Measurements from ENCODE around the gene PDZRN3. TPM values are rescaled to one million over a fixed set of nuclear protein-coding genes. Genes with fewer than 3 reads are reported as not detected.

Gene PDZRN3
- total and polyA plus RNA-seq, 2 of the 13 experiments (the other 11 are each of a cell fraction or from before 2014, with no cell fraction given), result not detected

GRCh38 chr3:73437828-73438227 lies 186.9 kb downstream of the PDZRN3 start (continued):
- TF ChIP-seq ZNF597 (CRISPR knock-in tag; IDR thresholded peaks at IDR 0.05) (no peak), DBP (CRISPR knock-in tag; IDR thresholded peaks at IDR 0.05; ENCODE audit: not compliant biosample characterization) (no peak), ZNF30 (CRISPR knock-in tag; IDR thresholded peaks at IDR 0.05) (no peak), SP5 (CRISPR knock-in tag; IDR thresholded peaks at IDR 0.05; ENCODE audit: borderline replicate concordance, low read depth) (no peak), KLF12 (CRISPR knock-in tag; IDR thresholded peaks at IDR 0.05; ENCODE audit: borderline replicate concordance) (no peak), ZNF234 (CRISPR knock-in tag; conservative IDR thresholded peaks at IDR 0.05) (no peak), HDAC2 (CRISPR knock-in tag; IDR thresholded peaks at IDR 0.05) (no peak)

GRCh38 chr3:73435055-73435454 lies 189.7 kb downstream of the PDZRN3 start:
- H3K4me1 ChIP-seq (ENCODE audit: insufficient read depth, low read length), result no peaks in the 10 kb centered on the region
- H3K36me3 ChIP-seq (replicated peaks in 1 of 2; ENCODE audit: control insufficient read depth in 1 of 2, insufficient read depth in 2 of 2, low read length in 2 of 2), result no peaks in the 10 kb centered on the region
- BruUV-seq (replicated peaks), result no TSS peak
- CTCF ChIA-PET (ENCODE audit: low intra/inter-chr PET ratio, low total read pairs), result no interaction called here
- WGBS (ENCODE audit: low lambda C conversion rate), result 22% methylated on average over 9 of the region's 11 CpGs
- FAIRE-seq (no peak), DNase-seq (ENCODE audit: low spot score) (no peak), ATAC-seq (no peak)
- no peaks in the 10 kb centered on the region for H4K20me1 ChIP-seq (ENCODE audit: insufficient read depth, low read length)
- no peaks in the 10 kb centered on the region for H3K79me2 ChIP-seq (ENCODE audit: insufficient read depth, low read length)
- H3K4me3 ChIP-seq (replicated peaks in 1 of 3; ENCODE audit: insufficient read depth in 1 of 3, low read depth in 2 of 3, low read length in 3 of 3), result no peak overlapping the region
- no peaks in the 10 kb centered on the region for H3K9me3 ChIP-seq (ENCODE audit: low read length)
- intact Hi-C loops (cut with micrococcal nuclease; ENCODE audit: unreplicated experiment) (no loop called here), in situ Hi-C loops (cut with HindIII; ENCODE audit: extremely low pct_ligation_motif_present, low pct_unique_long_range_greater_than_20kb) (no loop called here)
- POLR2A ChIA-PET, result no interaction called here
- H3K4me2 ChIP-seq (ENCODE audit: low read depth, low read length), result no peak overlapping the region
- H3K27me3 ChIP-seq (ENCODE audit: control insufficient read depth in 1 of 2, insufficient read depth in 2 of 2, low read length in 2 of 2), result no peaks in the 10 kb centered on the region
- no peak overlapping the region for H3K9ac ChIP-seq (ENCODE audit: insufficient read depth, low read depth, low read length)
- H3K27ac ChIP-seq (ENCODE audit: extremely low read length, insufficient read depth, low read length), result no peak overlapping the region
- H2AFZ ChIP-seq (ENCODE audit: low read length), result no peak overlapping the region
- TF ChIP-seq ZNF816 (CRISPR knock-in tag; IDR thresholded peaks at IDR 0.05; ENCODE audit: borderline replicate concordance) (no peak), LBX2 (CRISPR knock-in tag; IDR thresholded peaks at IDR 0.05; ENCODE audit: borderline replicate concordance) (no peak), CHD4 (IDR thresholded peaks at IDR 0.05; ENCODE audit: borderline replicate concordance, low read length) (no peak), KDM6A (CRISPR knock-in tag; IDR thresholded peaks at IDR 0.05; ENCODE audit: low read depth) (no peak), KAT8 (CRISPR knock-in tag; IDR thresholded peaks at IDR 0.05) (no peak), SAP130 (CRISPR knock-in tag; IDR thresholded peaks at IDR 0.05; ENCODE audit: low read depth) (no peak), PAX8 (CRISPR knock-in tag; IDR thresholded peaks at IDR 0.05; ENCODE audit: borderline replicate concordance) (no peak), ELK4 (CRISPR knock-in tag; IDR thresholded peaks at IDR 0.05; ENCODE audit: borderline replicate concordance) (no peak), TFE3 (CRISPR knock-in tag; IDR thresholded peaks at IDR 0.05) (no peak), ARNT (IDR thresholded peaks at IDR 0.05) (no peak), ZNF790 (CRISPR knock-in tag; IDR thresholded peaks at IDR 0.05; ENCODE audit: borderline replicate concordance) (no peak), MAFG (CRISPR knock-in tag; IDR thresholded peaks at IDR 0.05) (no peak)

Data from HepG2 (cell line).